GM10266 (cell line): ENCODE measurements around the gene MAP4K4.

ENCODE experiments used
- DNase-seq: peaks from one replicate; pipeline ENCODE4 v3.0.0; 2012; ENCODE audit errors: extremely low spot score
- CTCF ChIP-seq: IDR thresholded peaks from 2 replicates; pipeline ENCODE4 v1.5.1; 2012; ENCODE audit warnings: mild to moderate bottlenecking, low read depth; ENCODE audit not compliant: control insufficient read depth, insufficient read depth; ENCODE audit errors: missing control alignments

The MAP4K4 gene

GRCh38 chr2:101787097-101787496, 89.6 kb downstream of the MAP4K4 start:
- DNase-seq: no peak
- no peak for TF ChIP-seq CTCF

- DNase-seq: no peak
- no peak for TF ChIP-seq CTCF
Measured at GRCh38 chr2:101788565-101788964, 91.1 kb downstream of the MAP4K4 start.

GRCh38 chr2:101788995-101789970, 91.8 kb downstream of the MAP4K4 start:
- no peak for TF ChIP-seq CTCF

GRCh38 chr2:101790416-101790815, 92.9 kb downstream of the MAP4K4 start:
- no peak for TF ChIP-seq CTCF
- no peak for DNase-seq

More at GRCh38 chr2:101788995-101789970, 91.8 kb downstream of the MAP4K4 start:
- no peak for DNase-seq

- no peak for DNase-seq
- no peak for TF ChIP-seq CTCF
Measured at GRCh38 chr2:101790857-101791256, 93.3 kb downstream of the MAP4K4 start.

- no peak for DNase-seq
- no peak for TF ChIP-seq CTCF
Measured at GRCh38 chr2:101792208-101792607, 94.7 kb downstream of the MAP4K4 start.
